Cardiac fibroblast (primary cell): ENCODE measurements around the gene KLHL29.

ENCODE experiments used
- DNase-seq, 2 donors: peaks; one replicate each; pipeline versions ENCODE4 v3.0.0 to v3.0.0-alpha.2; 2010; ENCODE audit warnings: low read depth in 2 of 2
- H3K4me3 ChIP-seq, 2 donors: replicated peaks in 1 of 2; 1 replicate in 1 of 2; 2 replicates in 1 of 2; pipeline ENCODE4 v1.5.1; 2011; ENCODE audit warnings: low read depth in 2 of 2, low read length in 2 of 2, mild to moderate bottlenecking in 2 of 2, moderate library complexity in 1 of 2
- TF ChIP-seq, protein P1 (sequence below): IDR thresholded peaks from one replicate; pipeline ENCODE4 v1.5.1; 2011; ENCODE audit warnings: low read depth, mild to moderate bottlenecking, low read length, inconsistent platforms

Gene KLHL29

DNA sequence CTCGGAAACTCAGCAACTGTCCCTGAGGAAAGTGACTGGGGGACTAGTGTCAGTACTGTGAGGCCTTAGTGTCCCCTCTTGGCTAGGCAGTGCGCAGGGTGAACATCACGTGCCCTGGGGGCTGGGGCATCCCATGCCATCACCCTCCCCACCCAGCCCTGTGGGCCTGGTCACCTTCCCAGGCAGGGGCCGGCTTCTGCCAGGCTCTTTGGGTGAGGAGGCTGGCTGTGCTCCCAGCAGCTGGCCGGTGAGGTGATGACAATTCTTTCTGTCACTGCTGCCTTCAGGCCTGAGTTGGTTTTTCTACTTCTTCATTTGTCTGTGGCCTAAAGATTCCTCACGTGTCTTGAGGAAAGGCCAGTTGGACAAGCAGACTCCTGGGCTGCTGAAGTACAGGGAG, 180.8 kb downstream of the KLHL29 start:
- no peak overlapping the region for H3K4me3 ChIP-seq
- DNase-seq: no peak
- TF ChIP-seq, protein P1, sequence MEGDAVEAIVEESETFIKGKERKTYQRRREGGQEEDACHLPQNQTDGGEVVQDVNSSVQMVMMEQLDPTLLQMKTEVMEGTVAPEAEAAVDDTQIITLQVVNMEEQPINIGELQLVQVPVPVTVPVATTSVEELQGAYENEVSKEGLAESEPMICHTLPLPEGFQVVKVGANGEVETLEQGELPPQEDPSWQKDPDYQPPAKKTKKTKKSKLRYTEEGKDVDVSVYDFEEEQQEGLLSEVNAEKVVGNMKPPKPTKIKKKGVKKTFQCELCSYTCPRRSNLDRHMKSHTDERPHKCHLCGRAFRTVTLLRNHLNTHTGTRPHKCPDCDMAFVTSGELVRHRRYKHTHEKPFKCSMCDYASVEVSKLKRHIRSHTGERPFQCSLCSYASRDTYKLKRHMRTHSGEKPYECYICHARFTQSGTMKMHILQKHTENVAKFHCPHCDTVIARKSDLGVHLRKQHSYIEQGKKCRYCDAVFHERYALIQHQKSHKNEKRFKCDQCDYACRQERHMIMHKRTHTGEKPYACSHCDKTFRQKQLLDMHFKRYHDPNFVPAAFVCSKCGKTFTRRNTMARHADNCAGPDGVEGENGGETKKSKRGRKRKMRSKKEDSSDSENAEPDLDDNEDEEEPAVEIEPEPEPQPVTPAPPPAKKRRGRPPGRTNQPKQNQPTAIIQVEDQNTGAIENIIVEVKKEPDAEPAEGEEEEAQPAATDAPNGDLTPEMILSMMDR: no peak

DNA sequence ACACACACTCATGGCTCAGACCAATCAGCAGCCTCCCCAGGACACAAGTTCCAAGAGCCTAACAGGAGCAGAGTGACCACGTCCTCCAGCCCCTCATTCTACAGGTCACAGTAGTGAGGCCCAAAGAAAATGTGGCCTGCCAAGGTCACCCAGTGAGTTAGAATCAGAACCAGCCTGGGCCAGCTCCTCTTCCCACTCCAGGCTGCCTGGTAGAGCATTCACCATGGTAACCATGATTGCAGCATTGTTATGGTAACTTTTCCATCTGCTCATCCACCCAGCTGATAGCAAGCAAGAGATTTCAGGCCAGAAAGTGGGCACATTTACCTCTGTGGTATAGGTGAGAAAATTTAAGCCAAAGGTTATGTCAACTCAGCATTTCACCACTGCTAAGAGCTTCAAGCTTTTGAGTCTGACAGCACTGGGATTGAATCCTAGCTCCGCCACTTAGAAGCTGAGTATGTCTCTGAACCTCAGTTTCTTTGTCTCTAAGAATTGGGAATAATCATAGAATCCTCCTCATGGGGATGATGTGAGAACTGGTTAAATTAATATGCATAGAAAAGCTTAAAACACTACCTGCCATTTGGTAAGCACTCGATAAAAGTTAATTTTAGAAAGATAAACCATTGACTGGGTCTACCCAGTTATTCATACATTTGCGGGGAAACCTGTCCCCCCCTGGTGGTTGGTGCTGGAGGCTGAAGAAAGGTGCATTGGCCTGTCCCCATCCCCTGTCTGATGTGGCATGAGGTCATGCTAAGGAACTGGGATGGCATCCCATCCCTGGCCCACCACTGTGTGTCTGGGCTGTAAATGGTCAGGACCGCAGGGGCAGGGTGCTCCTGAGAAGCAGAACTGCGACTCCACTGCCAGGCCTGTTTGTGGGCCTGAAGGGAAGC, 181.5 kb downstream of the KLHL29 start:
- TF ChIP-seq, protein P1: peak; percentile 46
- DNase-seq: peak; percentile 26 to 35
- H3K4me3 ChIP-seq: no peak overlapping the region

- no peak overlapping the region for H3K4me3 ChIP-seq
- DNase-seq: no peak
- TF ChIP-seq, protein P1: no peak
Measured at GRCh38 chr2:23567161-23567756, 182.3 kb downstream of the KLHL29 start.

DNA sequence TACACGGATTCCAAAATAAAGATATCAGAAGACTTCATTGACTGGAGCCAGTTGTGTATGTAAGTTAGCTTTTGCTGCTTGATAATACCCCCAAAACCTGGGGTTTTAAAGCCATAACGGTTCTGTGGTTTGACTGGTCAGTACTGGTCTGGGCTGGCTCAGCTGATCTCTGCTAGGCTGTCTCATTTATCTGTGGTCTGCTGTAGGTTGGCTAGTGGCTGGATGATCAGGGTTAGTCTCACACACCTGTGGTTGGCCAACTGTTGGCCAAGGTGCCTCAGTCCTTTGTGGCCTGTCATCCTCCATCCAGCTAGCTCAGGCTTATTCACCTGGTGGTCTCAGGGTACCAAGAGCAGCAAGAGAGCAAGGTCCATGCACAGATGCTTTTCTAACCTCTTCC, 183.2 kb downstream of the KLHL29 start:
- H3K4me3 ChIP-seq: no peak overlapping the region
- TF ChIP-seq, protein P1: no peak
- DNase-seq: no peak

DNA sequence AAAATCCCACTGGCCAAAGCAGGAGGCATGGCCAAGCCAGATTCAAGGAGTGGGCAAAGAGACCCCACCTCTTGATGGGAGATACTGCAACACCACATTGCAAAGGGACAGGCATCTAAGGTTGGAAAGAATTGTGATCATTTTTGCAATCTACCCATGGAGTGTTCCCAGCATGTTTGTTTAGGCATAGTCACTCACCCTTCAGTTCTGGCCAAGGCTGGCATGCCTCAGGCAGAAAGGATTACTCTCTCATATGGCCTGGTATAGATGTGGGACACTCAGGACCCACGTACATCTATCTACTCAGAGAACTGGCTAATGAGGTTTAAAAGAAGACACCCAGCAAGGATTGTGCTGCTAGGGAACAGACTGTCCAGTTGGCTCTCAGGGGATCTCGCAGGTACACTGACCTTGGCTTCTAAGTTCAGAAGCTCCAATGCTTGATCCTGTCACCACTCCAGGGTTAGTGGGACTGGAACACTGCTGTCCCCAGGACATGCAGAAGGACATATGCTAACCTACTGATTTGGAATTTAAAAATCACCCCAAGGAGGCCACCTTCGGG, 183.7 kb downstream of the KLHL29 start:
- no peak for DNase-seq
- TF ChIP-seq, protein P1: no peak

DNA sequence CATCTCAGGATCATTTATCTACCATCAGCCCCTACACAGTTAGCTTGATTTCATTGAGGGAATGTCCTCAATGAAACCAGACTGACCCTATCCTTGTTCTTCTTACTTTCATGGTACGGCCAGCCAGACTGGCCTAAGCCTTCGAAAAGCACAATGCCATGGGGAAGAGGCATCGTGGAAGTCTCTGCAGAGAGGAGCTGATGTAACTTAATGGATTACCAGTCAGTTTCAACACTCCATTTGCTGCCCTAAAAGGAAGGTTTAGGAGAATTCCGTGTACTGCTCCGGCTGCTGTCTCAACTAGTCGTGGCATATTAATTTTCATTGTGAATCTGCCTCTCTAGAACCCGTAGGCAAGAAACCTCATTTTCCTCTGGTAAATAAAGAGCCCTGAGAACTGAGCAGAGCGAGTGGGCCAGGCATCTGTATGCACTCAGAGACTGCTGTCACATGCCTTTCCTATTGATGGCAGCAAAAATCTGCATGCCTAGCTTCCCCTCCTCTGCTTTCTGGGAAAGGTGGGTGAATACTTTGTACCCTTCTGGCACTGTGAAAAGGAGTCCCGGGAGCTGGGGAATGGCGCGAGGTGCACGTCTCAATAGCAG, 184.9 kb downstream of the KLHL29 start:
- H3K4me3 ChIP-seq: no peak overlapping the region
- TF ChIP-seq, protein P1: no peak
- no peak for DNase-seq

More for the DNA sequence above, 183.7 kb downstream of the KLHL29 start:
- H3K4me3 ChIP-seq: no peak overlapping the region
